Spinal cord (tissue), 10 donors: ENCODE data around the gene TTC13. TPM values are rescaled to one million over a fixed set of nuclear protein-coding genes. Genes with fewer than 3 reads are reported as not detected.

Source experiments
- DNase-seq, 6 donors: peaks; one replicate each; pipeline versions ENCODE4 v3.0.0 to v3.0.0-alpha.2; 2013 to 2015; ENCODE audit warnings: low spot score in 6 of 6, low read depth in 4 of 6
- H3K27ac ChIP-seq: one replicate; pipeline ENCODE4 v1.5.1; 2013; ENCODE audit warnings: low read depth, low read length, control low read depth
- H3K27me3 ChIP-seq: one replicate; pipeline ENCODE4 v1.6.1; 2013; ENCODE audit warnings: low read length; ENCODE audit not compliant: control insufficient read depth, insufficient read depth
- H3K36me3 ChIP-seq: one replicate; pipeline ENCODE4 v1.6.1; 2013; ENCODE audit warnings: low read length; ENCODE audit not compliant: control insufficient read depth, insufficient read depth
- H3K4me1 ChIP-seq: one replicate; pipeline ENCODE4 v1.6.1; 2013; ENCODE audit warnings: low read length; ENCODE audit not compliant: control insufficient read depth, insufficient read depth
- H3K4me3 ChIP-seq: one replicate; pipeline ENCODE4 v1.5.1; 2013; ENCODE audit warnings: low read depth, low read length, control low read depth
- H3K9me3 ChIP-seq: one replicate; pipeline ENCODE4 v1.6.1; 2013; ENCODE audit warnings: low read length; ENCODE audit not compliant: control insufficient read depth, insufficient read depth
- WGBS: methylation state at CpG from one replicate; pipeline ENCODE4 v1.1.5; 2013; ENCODE audit warnings: missing lambda C conversion rate; ENCODE audit not compliant: insufficient coverage; 5-methylcytosine and 5-hydroxymethylcytosine counted together
- polyA plus RNA-seq, 2 donors: library from polyadenylated mRNA; unstranded; fragments of 120-200 nt; gene quantifications; one replicate each; pipeline ENCODE4 v1.2.1, GENCODE V29; 2013; ENCODE audit not compliant: insufficient read length in 2 of 2
- total RNA-seq, 2 donors: library from RNA; depleted of rRNA in 1 of 2; stranded (reverse); fragments of 120-200 nt in 1 of 2; fragments of >200 nt in 1 of 2; gene quantifications; one replicate each; pipeline versions ENCODE4 v1.2.3 to v1.2.4, GENCODE V29; 2013 to 2014
- donor health status: healthy.

TTC13 gene
- total and polyA plus RNA-seq, 4 donors, result 23.5 to 48.3 (median 35.1) TPM

DNA sequence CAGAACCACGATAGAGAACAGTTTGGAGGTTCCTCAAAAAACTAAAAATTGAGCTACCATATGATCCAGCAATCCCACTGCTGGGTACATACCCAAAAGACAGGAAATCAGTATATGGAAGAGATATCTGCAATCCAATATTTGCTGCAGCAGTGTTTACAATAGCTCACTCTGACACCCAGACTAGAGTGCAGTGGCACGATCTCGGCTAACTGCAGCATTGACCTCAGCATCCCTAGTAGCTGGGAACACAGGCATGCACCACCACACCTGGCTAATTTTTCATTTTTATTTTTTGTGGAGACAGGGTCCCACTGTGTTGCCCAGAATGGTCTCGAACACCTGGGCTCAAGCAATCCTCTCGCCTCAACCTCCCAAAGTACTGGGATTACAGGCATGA, 13.1 kb downstream of the TTC13 start:
- Histone ChIP-seq H3K9me3 (no peaks in the 10 kb centered on the region), H3K36me3 (no peaks in the 10 kb centered on the region)

DNA sequence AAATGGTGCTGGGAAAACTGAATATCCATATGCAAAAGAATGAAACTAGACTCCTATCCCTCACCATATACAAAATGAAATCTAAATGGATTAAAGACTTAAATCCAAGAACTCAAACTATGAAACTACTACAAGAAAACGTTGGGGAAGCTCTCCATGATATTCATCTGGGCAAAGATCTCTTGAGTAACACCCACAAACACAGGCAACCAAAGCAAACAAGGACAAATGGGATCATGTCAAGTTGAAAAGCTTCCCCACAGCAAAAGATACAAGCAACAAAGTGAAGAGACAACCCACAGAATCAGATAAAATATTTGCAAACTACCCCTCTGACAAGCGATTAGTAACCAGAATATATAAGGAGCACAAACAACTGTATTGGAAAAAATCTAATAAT, 13.8 kb downstream of the TTC13 start:
- WGBS, result 0% methylated on average over 1 of the region's 2 CpGs
- H3K9me3 ChIP-seq, result no peaks in the 10 kb centered on the region
- H3K27ac ChIP-seq, result no peak overlapping the region
- H3K36me3 ChIP-seq, result no peaks in the 10 kb centered on the region
- no peaks in the 10 kb centered on the region for H3K4me1 ChIP-seq
- no peaks in the 10 kb centered on the region for H3K27me3 ChIP-seq
- H3K4me3 ChIP-seq, result no peak overlapping the region
- DNase-seq, result no peak

More for the DNA sequence above, 13.1 kb downstream of the TTC13 start:
- Histone ChIP-seq H3K27me3 (no peaks in the 10 kb centered on the region), H3K27ac (no peak overlapping the region), H3K4me1 (no peaks in the 10 kb centered on the region), H3K4me3 (no peak overlapping the region)
- DNase-seq, result no peak
- WGBS, result 100% methylated on average over 2 of the region's 5 CpGs

DNA sequence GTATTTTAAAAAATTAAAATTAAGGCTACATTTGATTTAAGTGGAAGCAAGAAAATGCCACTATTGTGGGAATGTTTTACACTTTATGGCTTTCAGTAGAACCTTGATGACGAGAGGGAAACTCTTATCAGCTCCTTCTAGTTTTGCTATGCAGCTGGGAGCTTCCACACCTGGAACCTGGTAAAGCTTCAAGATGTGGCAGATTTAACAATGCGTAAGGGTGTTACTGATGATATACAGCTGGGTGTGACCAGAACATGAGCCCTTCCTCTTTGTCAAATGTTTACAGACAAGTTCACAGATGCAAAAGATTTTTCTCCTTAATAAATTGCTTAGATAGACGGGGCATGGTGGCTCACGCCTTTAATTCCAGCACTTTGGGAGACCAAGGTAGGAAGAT, 20.3 kb downstream of the TTC13 start:
- no peak for DNase-seq
- Histone ChIP-seq H3K36me3 (peaks cover 3% of the 10 kb centered on the region), H3K4me3 (no peak overlapping the region), H3K9me3 (no peaks in the 10 kb centered on the region), H3K27ac (no peak overlapping the region), H3K4me1 (no peaks in the 10 kb centered on the region), H3K27me3 (no peaks in the 10 kb centered on the region)
- 90% methylated on average over 2 of the region's 4 CpGs for WGBS

DNA sequence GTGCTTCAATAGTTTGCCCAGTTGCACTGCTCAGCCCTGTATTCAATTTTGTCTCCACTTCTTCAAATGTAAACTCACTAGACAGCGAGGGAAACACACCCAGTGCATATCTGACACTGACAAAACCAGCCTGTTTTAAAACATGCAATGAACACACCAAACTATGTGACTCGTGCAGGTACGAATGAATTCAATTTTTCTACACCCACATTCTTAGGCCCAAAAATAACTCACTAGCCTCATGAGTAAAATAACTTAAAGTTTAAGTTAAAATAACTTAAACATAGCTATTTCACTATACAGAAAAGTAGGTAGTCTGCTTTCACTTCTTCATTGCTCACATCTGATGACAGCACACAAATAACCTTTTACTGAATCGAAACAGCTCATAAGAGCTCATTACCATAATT, 21.1 kb downstream of the TTC13 start:
- Histone ChIP-seq H3K36me3 (peaks cover 3% of the 10 kb centered on the region), H3K9me3 (no peaks in the 10 kb centered on the region), H3K27ac (no peak overlapping the region), H3K4me3 (no peak overlapping the region), H3K27me3 (no peaks in the 10 kb centered on the region), H3K4me1 (no peaks in the 10 kb centered on the region)
- WGBS, result 92% methylated on average over 1 of the region's 4 CpGs
- no peak for DNase-seq

DNA sequence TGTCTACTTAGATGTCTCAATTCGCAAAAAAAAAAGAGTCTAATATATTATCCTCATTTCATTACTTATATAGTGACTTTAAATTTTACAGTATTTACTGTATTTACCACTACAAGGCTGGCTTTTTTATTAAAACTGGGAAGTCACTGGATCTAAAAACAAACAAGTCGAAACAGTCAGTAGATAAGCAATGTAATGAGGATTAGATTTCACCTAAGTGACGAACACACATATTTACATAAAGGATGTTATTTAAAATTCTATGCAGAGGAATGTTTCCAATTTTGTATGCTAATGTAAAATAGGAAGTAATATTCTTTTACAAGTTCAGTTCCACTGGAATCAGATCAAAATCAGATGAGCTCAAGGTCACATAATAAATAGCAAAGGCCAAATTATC, 28.3 kb downstream of the TTC13 start:
- no peaks in the 10 kb centered on the region for H3K9me3 ChIP-seq
- peaks cover 2% of the 10 kb centered on the region for H3K36me3 ChIP-seq
- no peaks in the 10 kb centered on the region for H3K4me1 ChIP-seq
- no CpG with 5 or more reads among the region's 3 CpGs for WGBS
- H3K4me3 ChIP-seq, result no peak overlapping the region
- H3K27ac ChIP-seq, result no peak overlapping the region
- no peak for DNase-seq
- H3K27me3 ChIP-seq, result no peaks in the 10 kb centered on the region

DNA sequence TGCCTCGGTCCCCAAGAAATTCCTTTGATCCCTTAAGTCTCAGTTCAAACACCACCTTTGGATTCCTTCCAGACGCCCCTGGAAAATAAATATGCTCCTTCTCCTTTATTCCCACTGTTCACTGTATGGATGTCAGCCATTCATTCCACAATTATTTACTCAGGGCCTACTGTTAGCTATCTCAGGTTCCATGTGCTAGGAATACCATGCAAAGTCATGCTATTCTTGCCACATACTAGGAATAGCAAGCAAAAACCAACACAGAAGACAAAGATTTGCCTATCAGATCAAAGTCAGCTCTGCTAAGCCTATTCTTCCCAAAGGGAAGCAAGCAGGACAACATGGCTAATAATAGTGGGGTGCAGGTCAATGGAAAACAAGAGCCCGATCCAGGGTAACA, 29.8 kb downstream of the TTC13 start:
- no peaks in the 10 kb centered on the region for H3K27me3 ChIP-seq
- WGBS, result 51% methylated on average over 2 of the region's 3 CpGs
- H3K9me3 ChIP-seq, result no peaks in the 10 kb centered on the region
- no peak for DNase-seq
- no peak overlapping the region for H3K4me3 ChIP-seq
- no peak overlapping the region for H3K27ac ChIP-seq
- no peaks in the 10 kb centered on the region for H3K4me1 ChIP-seq
- peaks cover 2% of the 10 kb centered on the region for H3K36me3 ChIP-seq

DNA sequence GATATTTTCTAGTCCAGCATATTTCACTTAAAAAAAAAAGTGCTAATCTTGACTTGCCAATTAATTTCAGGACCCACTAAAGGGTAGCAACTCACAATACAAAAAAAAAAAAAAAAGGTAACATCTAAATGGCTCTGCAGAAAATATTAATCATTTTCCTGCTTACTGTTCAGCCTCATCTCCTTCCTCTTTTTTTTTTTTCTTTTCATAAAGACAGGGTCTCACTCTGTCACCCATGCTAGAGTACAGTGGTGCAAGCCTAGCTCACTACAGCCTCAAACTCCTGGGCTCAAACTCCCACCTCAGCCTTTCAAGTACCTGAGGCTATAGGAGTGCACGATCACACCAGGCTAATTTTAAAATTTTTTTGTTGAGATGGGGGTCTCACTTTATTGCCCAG, 30.4 kb downstream of the TTC13 start:
- DNase-seq, result no peak
- Histone ChIP-seq H3K4me3 (no peak overlapping the region), H3K9me3 (no peaks in the 10 kb centered on the region), H3K27me3 (no peaks in the 10 kb centered on the region), H3K4me1 (no peaks in the 10 kb centered on the region), H3K27ac (no peak overlapping the region), H3K36me3 (peaks cover 2% of the 10 kb centered on the region)
- WGBS, result no CpG with 5 or more reads among the region's 1 CpG

DNA sequence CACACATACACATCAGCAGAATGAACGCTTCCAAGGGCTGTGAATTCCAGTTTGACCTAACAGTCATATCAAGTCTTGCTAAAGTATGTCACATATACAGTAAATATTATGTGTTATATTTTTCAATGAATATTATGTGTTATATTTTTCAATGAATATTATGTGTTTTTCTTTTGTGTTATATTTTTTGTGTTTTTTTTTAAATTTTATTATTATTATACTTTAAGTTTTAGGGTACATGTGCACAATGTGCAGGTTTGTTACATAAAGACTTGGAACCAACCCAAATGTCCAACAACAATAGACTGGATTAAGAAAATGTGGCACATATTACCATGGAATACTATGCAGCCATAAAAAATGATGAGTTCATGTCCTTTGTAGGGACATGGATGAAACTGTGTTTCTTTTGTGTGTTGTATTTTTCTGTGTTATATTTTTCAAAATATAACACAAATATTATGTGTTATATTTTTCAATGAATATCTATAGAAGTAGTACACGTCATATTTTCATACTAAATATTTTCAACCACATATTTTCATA, 35.5 kb downstream of the TTC13 start:
- Histone ChIP-seq H3K4me3 (no peak overlapping the region), H3K9me3 (no peaks in the 10 kb centered on the region), H3K27me3 (no peaks in the 10 kb centered on the region), H3K4me1 (no peaks in the 10 kb centered on the region), H3K36me3 (peaks cover 5% of the 10 kb centered on the region), H3K27ac (no peak overlapping the region)
- no CpG with 5 or more reads among the region's 2 CpGs for WGBS
- no peak for DNase-seq

DNA sequence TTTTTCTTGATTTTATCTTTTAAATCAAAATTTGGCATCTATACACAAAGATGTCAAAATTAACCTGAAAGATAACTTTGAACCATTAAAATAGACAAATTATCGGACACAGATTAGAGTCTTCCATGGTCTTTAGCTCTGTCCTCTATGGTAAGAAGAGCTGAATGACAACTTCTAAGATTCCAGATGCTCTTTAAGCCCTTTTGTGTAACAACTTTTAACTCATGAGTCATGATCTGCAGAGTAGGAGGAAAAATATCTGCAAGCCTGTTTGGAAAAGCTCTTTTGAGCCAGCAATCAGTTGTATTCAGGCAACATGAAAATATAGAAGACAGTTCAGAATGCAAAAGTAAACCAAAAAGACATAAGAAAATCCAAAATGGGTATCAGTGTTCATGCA, 37.8 kb downstream of the TTC13 start:
- no peaks in the 10 kb centered on the region for H3K4me1 ChIP-seq
- no CpG with 5 or more reads among the region's 1 CpG for WGBS
- H3K27me3 ChIP-seq, result no peaks in the 10 kb centered on the region
- no peak for DNase-seq
- peaks cover 8% of the 10 kb centered on the region for H3K36me3 ChIP-seq
- H3K27ac ChIP-seq, result no peak overlapping the region
- H3K4me3 ChIP-seq, result no peak overlapping the region
- H3K9me3 ChIP-seq, result no peaks in the 10 kb centered on the region

DNA sequence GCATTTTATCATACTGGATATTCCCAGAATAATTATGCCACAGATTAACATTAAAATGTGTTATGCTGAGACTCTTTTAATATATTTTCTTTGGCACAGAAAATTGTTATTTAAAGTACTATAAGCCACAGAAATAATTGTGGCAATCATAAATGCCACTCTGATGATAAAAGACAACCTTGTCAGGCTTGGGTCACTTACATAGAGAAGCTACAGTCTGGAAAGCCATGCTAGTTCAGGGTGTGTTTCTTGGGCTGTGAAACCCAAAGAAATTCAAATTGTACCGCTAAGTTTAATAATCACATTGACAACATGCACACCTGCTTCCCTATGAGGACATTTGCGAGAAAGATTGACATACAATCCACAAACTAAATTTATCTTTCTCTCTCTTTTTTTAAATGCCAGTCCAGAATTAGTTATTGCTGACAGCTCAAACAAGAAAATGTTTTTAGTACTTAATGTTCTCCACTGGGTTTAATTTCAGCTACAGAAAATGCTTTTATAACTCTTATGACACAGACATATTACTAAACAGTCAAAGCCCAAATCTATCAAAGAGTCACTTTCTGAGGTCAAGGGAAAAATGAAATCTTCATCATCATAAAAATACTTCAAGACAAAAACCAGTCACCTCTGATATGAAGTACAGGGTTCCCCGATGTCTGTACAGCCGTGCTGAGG, 38.7 kb downstream of the TTC13 start:
- H3K27ac ChIP-seq, result no peak overlapping the region
- no peak overlapping the region for H3K4me3 ChIP-seq
- H3K9me3 ChIP-seq, result no peaks in the 10 kb centered on the region
- no CpG with 5 or more reads among the region's 4 CpGs for WGBS
- DNase-seq, result no peak
- peaks cover 11% of the 10 kb centered on the region for H3K36me3 ChIP-seq
- H3K27me3 ChIP-seq, result no peaks in the 10 kb centered on the region
- no peaks in the 10 kb centered on the region for H3K4me1 ChIP-seq
